ENCODE results near the gene ACVR1B. TPM values are rescaled to one million over a fixed set of nuclear protein-coding genes. Genes with fewer than 3 reads are reported as not detected.

Gene ACVR1B
- total and polyA plus RNA-seq, 10 donors: 2.8 to 27.6 (median 18.6) TPM

DNA sequence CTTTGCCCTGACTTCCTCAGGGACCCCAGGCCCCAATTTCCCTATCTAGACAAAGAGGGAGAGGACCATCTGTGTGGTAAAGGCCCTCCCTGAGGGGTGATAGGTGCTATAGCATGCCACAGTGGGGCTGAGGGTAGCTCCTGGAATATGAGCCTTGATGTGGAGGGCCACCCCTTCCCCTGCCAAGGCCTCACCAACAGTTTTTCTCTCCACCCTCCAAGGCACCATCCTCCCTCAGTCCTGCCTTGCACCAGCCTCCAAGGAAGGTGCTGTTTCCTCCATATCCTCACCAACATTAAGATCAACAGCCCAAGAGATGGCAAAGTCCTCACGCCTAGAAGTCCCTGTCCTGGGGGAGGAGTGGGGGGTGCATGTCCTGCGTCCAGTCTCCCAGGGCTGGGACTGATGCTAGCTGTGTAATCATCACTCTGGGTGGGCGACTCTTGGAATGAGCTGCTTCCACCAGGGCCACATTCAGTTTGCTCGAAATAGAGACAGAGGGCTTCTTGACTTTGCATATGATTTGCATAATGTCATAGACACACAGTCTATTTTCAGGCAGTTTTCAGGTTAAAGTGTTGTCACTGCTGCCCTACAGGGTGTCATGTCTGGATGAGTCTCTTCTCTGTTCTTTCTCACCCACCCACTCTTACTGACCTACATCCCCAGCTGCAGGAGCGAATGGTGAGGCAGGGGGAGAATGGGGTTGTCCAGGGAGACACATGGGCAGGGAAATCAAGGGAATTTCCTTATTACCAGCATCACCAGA lies 26.8 kb upstream of the ACVR1B start:
- Histone ChIP-seq H3K9me3 (no peaks in the 10 kb centered on the region), H3K27ac (peak overlapping the region in 4 of 8 donors; percentile 75 to 85 (median 82)), H3K27me3 (replicated peaks in 1 of 7) (no peaks in the 10 kb centered on the region), H3K4me1 (peaks cover 19 to 58% (median 48%) of the 10 kb centered on the region in 6 donors), H3K4me3 (no peak overlapping the region), H3K36me3 (peaks cover 0 to 17% (median 3%) of the 10 kb centered on the region in 6 donors)
- no peak for TF ChIP-seq POLR2AphosphoS5 (IDR thresholded peaks at IDR 0.05)
- TF ChIP-seq, protein P1, sequence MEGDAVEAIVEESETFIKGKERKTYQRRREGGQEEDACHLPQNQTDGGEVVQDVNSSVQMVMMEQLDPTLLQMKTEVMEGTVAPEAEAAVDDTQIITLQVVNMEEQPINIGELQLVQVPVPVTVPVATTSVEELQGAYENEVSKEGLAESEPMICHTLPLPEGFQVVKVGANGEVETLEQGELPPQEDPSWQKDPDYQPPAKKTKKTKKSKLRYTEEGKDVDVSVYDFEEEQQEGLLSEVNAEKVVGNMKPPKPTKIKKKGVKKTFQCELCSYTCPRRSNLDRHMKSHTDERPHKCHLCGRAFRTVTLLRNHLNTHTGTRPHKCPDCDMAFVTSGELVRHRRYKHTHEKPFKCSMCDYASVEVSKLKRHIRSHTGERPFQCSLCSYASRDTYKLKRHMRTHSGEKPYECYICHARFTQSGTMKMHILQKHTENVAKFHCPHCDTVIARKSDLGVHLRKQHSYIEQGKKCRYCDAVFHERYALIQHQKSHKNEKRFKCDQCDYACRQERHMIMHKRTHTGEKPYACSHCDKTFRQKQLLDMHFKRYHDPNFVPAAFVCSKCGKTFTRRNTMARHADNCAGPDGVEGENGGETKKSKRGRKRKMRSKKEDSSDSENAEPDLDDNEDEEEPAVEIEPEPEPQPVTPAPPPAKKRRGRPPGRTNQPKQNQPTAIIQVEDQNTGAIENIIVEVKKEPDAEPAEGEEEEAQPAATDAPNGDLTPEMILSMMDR (IDR thresholded peaks at IDR 0.05 in 8 of 11, conservative IDR thresholded peaks at IDR 0.05 in 3 of 11): no peak
- no peak for TF ChIP-seq POLR2A (IDR thresholded peaks at IDR 0.05)
- intact Hi-C loops (cut with DNase I; ENCODE audit: low total_unique reads): no loop called here
- DNase-seq: no peak
- WGBS, 5 donors: 77 to 95% (median 83%) methylated on average over 5 of the region's 5 CpGs

DNA sequence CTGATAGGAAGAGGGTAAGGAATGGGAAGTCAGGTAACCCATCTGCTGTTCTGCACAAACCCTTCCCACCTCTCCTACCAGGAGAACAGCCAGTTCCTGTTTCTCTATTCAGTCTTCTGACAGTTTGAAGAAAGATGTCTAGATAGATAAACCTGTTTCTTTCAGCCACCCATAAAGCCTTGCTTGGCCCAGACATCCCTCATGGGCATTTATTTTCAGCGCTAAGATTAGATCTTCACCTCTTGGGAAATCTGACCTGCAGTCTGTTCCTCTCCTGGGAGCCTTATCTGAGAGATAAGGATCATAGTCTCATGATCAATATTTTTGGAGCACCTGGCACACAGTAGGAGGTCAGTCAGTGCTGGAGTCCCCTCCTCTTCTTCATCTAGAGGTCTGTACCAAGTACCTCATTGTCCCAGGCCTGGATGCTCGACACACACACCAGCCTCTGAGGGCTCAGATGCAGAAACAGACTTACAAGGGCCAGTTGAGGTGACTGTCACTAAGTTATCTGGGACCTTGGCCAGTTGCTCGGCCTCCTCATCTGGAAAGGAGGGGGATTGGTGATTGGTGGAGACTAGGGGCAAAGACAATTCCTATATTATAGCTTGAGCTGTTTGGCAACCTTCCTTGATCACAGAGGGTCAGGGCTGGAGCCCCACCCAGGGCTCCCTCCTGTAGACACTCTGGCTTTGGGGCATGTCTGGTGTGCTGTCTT lies 26.0 kb upstream of the ACVR1B start:
- intact Hi-C loops (cut with DNase I; ENCODE audit: low total_unique reads): no loop called here
- WGBS, 5 donors: 51 to 70% (median 66%) methylated on average over 3 of the region's 3 CpGs
- no peak for DNase-seq
- TF ChIP-seq POLR2A (IDR thresholded peaks at IDR 0.05) (no peak), POLR2AphosphoS5 (IDR thresholded peaks at IDR 0.05) (no peak)
- TF ChIP-seq, protein P1 (IDR thresholded peaks at IDR 0.05 in 8 of 11, conservative IDR thresholded peaks at IDR 0.05 in 3 of 11): no peak
- Histone ChIP-seq H3K4me3 (no peak overlapping the region), H3K36me3 (peaks cover 0 to 9% (median 0%) of the 10 kb centered on the region in 6 donors), H3K27ac (peak overlapping the region; percentile 59 to 85 (median 76)), H3K27me3 (replicated peaks in 1 of 7) (no peaks in the 10 kb centered on the region), H3K4me1 (peaks cover 19 to 58% (median 48%) of the 10 kb centered on the region in 6 donors), H3K9me3 (no peaks in the 10 kb centered on the region)

DNA sequence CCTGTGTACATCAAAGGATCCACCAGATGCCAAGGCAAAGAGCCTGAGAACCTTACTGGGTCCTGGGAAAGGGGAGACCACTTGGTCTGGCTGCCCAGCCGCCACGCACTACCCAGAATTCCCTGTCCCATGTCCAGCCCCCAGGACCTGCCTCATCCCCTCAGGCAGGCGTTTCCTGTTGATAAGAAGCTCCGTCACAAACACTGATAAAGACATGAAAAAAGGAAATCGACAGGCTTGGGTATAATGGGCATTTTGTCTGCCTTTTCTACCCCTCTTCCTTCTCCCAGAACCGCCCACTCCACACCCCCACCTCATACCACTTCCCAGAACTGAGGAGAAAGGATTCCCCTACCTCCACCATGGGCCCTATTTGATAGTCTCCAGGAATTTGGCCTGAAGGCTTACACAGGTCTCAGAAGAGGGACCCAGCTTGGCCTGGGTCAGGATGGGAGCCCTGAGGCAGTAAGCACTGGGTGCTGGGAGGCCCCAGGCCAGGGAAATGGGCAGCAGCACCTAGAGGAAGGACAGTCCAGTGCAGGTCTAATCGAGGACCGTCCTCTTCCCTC lies 25.4 kb upstream of the ACVR1B start:
- Histone ChIP-seq H3K27ac (peak overlapping the region; percentile 59 to 85 (median 76)), H3K27me3 (replicated peaks in 1 of 7) (no peaks in the 10 kb centered on the region), H3K9me3 (no peaks in the 10 kb centered on the region), H3K4me1 (peaks cover 19 to 54% (median 48%) of the 10 kb centered on the region in 6 donors), H3K36me3 (peaks cover 0 to 3% (median 0%) of the 10 kb centered on the region in 6 donors), H3K4me3 (no peak overlapping the region)
- intact Hi-C loops (cut with DNase I; ENCODE audit: low total_unique reads): no loop called here
- WGBS, 5 donors: 44 to 51% (median 49%) methylated on average over 8 of the region's 8 CpGs
- DNase-seq: no peak
- TF ChIP-seq, protein P1 (IDR thresholded peaks at IDR 0.05 in 8 of 11, conservative IDR thresholded peaks at IDR 0.05 in 3 of 11): peak in 1 of 11 experiments; percentile 3
- TF ChIP-seq POLR2AphosphoS5 (IDR thresholded peaks at IDR 0.05) (peak in 2 of 3 donors; percentile 81), POLR2A (IDR thresholded peaks at IDR 0.05) (no peak)

Data from spleen (tissue), 11 donors.